ENCODE results near the gene TRAF4. TPM values are rescaled to one million over a fixed set of nuclear protein-coding genes. Genes with fewer than 3 reads are reported as not detected.

The TRAF4 gene
- total RNA-seq, 4 donors from 2014 or later: 65.7 to 191 (median 126) TPM

GRCh38 chr17:28750178-28751047, 6.6 kb downstream of the TRAF4 start:
- H3K9me3 ChIP-seq: no peaks in the 10 kb centered on the region
- WGBS, 2 donors (ENCODE audit: low coverage in 1 of 2): 30 to 38% methylated on average over 3 to 20 of the region's 20 CpGs
- no peaks in the 10 kb centered on the region for H3K36me3 ChIP-seq
- peaks cover 17 to 51% (median 47%) of the 10 kb centered on the region in 4 donors for H3K4me1 ChIP-seq
- intact Hi-C loops (cut with DNase I; ENCODE audit: low total_unique reads) (no loop called here), in situ Hi-C loops (cut with MboI; ENCODE audit: low pct_ligation_motif_present in 1 of 4, low pct_unique_long_range_greater_than_20kb in 1 of 4, low sequenced_read_pairs in 3 of 4) (loop anchor here (10.0 to 25.0 kb wide), 3 partner anchors 137 to 164 kb away; partner anchors contain the start of genes DHRS13 (in 2 of the 4) and FLOT2 (in 1 of the 4))
- TF ChIP-seq CTCF (IDR thresholded peaks at IDR 0.05) (peak; percentile 99 to 100 (median 100)), POLR2A (IDR thresholded peaks at IDR 0.05) (peak; percentile 8), EP300 (IDR thresholded peaks at IDR 0.05; ENCODE audit: low read depth) (no peak), POLR2AphosphoS5 (IDR thresholded peaks at IDR 0.05) (peak; percentile 28 to 78 (median 65))
- no peaks in the 10 kb centered on the region for H3K27me3 ChIP-seq
- DNase-seq: peak; percentile 97
- H3K4me3 ChIP-seq: no peak overlapping the region
- peak overlapping the region; percentile 63 to 99 (median 98) for H3K27ac ChIP-seq

DNA sequence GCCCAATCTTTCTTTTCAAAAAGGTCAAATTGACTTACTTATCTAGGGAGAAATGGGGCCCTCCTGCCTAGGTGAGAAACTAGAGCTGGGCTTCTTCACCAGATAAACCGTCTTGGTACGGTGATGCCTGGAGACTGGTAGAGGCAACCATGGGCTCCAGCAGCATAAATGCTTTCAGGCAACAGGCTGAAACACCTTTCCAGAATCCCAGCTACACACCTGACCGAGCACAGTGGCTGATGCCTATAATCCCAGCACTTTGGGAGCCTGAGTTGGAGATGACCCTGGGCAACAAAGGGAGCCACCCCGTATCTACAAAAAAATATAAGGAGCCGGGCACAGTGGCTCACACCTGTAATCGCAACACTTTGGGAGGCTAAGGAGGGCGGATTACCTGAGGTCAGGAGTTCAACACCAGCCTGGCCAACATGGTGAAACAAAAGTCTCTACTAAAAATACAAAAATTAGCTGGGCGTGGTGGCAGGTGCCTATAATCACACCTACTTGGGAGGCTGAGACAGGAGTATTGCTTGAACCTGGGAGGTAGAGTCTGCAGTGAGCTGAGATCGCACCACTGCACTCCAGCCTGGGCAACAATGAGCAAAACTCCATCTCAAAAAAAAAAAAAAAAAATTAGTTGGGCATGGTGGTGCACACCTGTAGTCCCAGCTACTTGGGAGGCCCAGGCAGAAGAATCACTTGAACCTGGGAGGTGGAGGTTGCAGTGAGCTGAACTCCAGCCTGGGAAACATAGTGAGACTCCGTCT, 8.0 kb downstream of the TRAF4 start:
- intact Hi-C loops (cut with DNase I; ENCODE audit: low total_unique reads): no loop called here
- H3K27me3 ChIP-seq: no peaks in the 10 kb centered on the region
- in situ Hi-C loops (cut with MboI; ENCODE audit: low pct_ligation_motif_present in 1 of 4, low pct_unique_long_range_greater_than_20kb in 1 of 4, low sequenced_read_pairs in 3 of 4): loop anchor here (10.0 to 25.0 kb wide), 3 partner anchors 136 to 163 kb away; partner anchors contain the start of genes DHRS13 (in 2 of the 4) and FLOT2 (in 1 of the 4)
- H3K4me3 ChIP-seq: no peak overlapping the region
- H3K9me3 ChIP-seq: no peaks in the 10 kb centered on the region
- TF ChIP-seq CTCF (IDR thresholded peaks at IDR 0.05) (no peak), EP300 (IDR thresholded peaks at IDR 0.05; ENCODE audit: low read depth) (no peak), POLR2A (IDR thresholded peaks at IDR 0.05) (no peak), POLR2AphosphoS5 (IDR thresholded peaks at IDR 0.05) (peak in 1 of 3 donors; percentile 4)
- peaks cover 9 to 37% (median 33%) of the 10 kb centered on the region in 4 donors for H3K4me1 ChIP-seq
- no peak overlapping the region for H3K27ac ChIP-seq
- 91 to 93% methylated on average over 4 to 10 of the region's 10 CpGs for WGBS, 2 donors (ENCODE audit: low coverage in 1 of 2)
- H3K36me3 ChIP-seq: no peaks in the 10 kb centered on the region
- DNase-seq: no peak

DNA sequence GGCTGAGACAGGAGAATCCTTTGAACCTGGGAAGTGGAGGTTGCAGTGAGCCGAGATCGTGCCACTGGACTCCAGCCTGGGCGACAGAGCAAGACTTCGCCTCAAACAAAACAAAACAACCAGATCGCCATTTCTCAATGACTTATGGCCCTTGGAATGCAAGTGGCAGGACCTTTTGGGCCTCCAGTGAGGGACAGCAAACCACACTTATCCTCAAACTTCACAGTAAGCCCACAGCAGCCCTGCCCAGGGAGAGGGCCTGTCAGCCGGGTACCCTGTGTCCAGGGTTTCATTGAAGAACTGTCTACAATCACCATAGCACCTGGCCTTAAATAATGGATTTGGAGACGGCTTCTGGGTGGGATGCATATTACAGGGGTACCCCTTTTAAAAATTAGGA, 11.7 kb downstream of the TRAF4 start:
- Histone ChIP-seq H3K4me3 (no peak overlapping the region), H3K36me3 (peaks cover 0 to 11% (median 1%) of the 10 kb centered on the region in 4 donors), H3K27ac (no peak overlapping the region), H3K27me3 (no peaks in the 10 kb centered on the region), H3K9me3 (no peaks in the 10 kb centered on the region), H3K4me1 (peaks cover 0 to 3% (median 3%) of the 10 kb centered on the region in 4 donors)
- intact Hi-C loops (cut with DNase I; ENCODE audit: low total_unique reads): no loop called here
- in situ Hi-C loops (cut with MboI; ENCODE audit: low pct_ligation_motif_present in 1 of 4, low pct_unique_long_range_greater_than_20kb in 1 of 4, low sequenced_read_pairs in 3 of 4): loop anchor here (10.0 to 25.0 kb wide), 3 partner anchors 132 to 159 kb away; partner anchors contain the start of genes DHRS13 (in 2 of the 4) and FLOT2 (in 1 of the 4)
- WGBS, 2 donors (ENCODE audit: low coverage in 1 of 2): 94% methylated on average over 7 of the region's 7 CpGs; no CpG with 5 or more reads in 1 of the 2 donors
- TF ChIP-seq EP300 (IDR thresholded peaks at IDR 0.05; ENCODE audit: low read depth) (no peak), POLR2AphosphoS5 (IDR thresholded peaks at IDR 0.05) (no peak), POLR2A (IDR thresholded peaks at IDR 0.05) (no peak), CTCF (IDR thresholded peaks at IDR 0.05) (no peak)
- no peak for DNase-seq

Data from transverse colon (tissue), 4 donors.